Measurements from ENCODE around the gene KTN1. TPM values are rescaled to one million over a fixed set of nuclear protein-coding genes. Genes with fewer than 3 reads are reported as not detected.
A peak's percentile ranks its signal among the peaks of the same experiment; 100 is the strongest.

KTN1 gene, protein sequence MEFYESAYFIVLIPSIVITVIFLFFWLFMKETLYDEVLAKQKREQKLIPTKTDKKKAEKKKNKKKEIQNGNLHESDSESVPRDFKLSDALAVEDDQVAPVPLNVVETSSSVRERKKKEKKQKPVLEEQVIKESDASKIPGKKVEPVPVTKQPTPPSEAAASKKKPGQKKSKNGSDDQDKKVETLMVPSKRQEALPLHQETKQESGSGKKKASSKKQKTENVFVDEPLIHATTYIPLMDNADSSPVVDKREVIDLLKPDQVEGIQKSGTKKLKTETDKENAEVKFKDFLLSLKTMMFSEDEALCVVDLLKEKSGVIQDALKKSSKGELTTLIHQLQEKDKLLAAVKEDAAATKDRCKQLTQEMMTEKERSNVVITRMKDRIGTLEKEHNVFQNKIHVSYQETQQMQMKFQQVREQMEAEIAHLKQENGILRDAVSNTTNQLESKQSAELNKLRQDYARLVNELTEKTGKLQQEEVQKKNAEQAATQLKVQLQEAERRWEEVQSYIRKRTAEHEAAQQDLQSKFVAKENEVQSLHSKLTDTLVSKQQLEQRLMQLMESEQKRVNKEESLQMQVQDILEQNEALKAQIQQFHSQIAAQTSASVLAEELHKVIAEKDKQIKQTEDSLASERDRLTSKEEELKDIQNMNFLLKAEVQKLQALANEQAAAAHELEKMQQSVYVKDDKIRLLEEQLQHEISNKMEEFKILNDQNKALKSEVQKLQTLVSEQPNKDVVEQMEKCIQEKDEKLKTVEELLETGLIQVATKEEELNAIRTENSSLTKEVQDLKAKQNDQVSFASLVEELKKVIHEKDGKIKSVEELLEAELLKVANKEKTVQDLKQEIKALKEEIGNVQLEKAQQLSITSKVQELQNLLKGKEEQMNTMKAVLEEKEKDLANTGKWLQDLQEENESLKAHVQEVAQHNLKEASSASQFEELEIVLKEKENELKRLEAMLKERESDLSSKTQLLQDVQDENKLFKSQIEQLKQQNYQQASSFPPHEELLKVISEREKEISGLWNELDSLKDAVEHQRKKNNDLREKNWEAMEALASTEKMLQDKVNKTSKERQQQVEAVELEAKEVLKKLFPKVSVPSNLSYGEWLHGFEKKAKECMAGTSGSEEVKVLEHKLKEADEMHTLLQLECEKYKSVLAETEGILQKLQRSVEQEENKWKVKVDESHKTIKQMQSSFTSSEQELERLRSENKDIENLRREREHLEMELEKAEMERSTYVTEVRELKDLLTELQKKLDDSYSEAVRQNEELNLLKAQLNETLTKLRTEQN (N-terminal part only)
- 210 and 398 TPM in 2 replicates for total RNA-seq (ENCODE audit: low replicate concordance)

DNA sequence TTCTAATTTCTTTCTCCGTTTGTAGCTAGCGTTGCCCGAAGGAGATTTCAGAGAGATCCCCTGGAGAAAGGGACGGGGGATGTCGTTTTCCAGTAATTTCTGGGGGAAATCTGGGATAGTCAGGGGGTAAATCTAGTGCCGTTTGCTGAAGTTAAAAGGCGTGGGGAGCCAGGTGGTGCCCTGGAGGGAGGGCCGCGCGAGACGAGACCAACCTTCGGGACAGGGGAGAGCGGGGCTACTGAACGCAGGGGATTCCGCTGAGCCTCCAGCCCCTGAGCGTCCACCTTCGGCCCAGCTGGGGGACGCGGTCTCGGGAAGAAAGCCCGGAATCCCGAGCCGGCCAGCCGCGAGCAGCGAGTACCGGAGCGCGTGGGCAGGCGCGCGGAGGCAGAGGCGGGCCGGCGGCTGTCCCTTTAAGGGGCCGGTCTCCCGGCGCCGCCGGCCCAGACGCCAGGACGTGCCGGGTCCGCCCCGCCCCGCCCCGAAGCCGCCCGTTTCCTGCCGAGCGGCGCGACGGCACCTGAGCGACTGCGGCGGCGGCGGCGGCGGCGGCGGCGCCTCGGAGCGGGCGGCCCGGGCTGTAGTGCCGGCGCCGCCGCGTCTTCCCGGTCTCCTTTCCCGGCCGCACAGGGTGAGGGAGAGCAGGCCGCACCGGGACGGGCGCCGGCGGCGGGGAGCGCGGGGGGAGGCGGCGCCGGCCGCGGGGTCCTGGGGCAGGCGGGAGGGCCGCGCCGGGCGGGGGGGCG is at the start of gene KTN1:
Gene KTN1 (plus strand): TSS at position 484 of the 746 bp plus-strand sequence. CDS start 31,842 bp downstream, outside the sequence.
- peak; percentile 65 for DNase-seq (ENCODE audit: low read depth)
- TF ChIP-seq, protein P1, sequence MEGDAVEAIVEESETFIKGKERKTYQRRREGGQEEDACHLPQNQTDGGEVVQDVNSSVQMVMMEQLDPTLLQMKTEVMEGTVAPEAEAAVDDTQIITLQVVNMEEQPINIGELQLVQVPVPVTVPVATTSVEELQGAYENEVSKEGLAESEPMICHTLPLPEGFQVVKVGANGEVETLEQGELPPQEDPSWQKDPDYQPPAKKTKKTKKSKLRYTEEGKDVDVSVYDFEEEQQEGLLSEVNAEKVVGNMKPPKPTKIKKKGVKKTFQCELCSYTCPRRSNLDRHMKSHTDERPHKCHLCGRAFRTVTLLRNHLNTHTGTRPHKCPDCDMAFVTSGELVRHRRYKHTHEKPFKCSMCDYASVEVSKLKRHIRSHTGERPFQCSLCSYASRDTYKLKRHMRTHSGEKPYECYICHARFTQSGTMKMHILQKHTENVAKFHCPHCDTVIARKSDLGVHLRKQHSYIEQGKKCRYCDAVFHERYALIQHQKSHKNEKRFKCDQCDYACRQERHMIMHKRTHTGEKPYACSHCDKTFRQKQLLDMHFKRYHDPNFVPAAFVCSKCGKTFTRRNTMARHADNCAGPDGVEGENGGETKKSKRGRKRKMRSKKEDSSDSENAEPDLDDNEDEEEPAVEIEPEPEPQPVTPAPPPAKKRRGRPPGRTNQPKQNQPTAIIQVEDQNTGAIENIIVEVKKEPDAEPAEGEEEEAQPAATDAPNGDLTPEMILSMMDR (IDR thresholded peaks at IDR 0.05; ENCODE audit: insufficient read depth, low read length): no peak
- H3K4me3 ChIP-seq (ENCODE audit: low read depth, low read length): peak within 1 kb of the TSS; percentile 86

DNA sequence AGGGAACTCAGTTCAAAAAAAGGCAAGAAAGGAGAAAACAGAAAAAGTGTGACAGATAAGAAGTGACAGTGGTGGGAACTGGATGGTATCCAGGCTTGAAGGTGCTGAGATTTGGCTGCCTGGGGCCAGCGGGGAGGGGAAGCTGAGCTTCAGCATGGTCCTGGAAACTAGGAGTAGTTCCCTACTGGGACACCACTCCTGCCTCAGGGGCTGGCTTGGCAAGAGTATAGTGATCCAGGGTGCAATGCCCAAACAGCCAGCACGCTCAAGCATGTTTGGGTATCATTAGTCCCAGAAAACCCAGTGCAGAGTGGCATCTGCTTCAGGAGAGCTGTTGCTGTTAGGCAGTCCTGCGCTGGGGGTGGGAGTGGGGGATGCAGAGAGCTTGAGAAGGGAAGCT is 49.5 kb upstream of the KTN1 start:
- H3K4me3 ChIP-seq (ENCODE audit: low read depth, low read length): no peak overlapping the region
- no peak for DNase-seq (ENCODE audit: low read depth)
- TF ChIP-seq, protein P1 (IDR thresholded peaks at IDR 0.05; ENCODE audit: insufficient read depth, low read length): no peak

DNA sequence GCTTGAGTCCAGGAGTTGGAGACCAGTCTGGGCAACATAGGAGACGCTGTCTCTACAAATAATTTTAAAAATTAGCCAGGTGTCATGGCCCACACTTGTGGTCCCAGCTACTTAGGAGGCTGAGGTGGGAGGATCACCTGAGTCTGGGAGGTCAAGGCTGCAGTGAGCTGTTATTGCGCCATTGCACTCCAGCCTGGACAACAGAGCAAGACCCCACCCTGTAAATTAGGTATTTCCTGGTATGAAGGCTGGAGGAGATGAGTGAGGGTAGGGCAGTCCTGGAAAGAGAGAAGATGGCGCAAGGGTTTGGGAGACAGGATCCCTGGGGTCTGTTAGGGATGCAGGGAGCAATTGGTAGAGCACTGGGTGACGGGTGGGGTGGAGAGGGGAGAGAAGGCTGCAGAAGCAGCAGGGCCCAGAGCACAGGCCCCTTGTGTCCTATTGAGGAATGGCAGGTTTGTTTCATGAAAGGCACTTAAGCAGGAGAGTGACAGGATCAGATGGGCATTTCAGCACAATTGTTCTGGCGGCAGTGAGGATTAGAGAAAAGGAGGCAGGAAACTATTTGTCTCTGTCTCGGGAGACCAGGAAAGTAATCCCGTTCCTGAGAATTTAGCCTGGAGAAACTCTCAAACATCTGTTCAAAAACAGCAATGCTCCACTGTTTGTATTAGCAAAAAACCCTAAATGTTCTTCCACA is 47.2 kb upstream of the KTN1 start:
- TF ChIP-seq, protein P1 (IDR thresholded peaks at IDR 0.05; ENCODE audit: insufficient read depth, low read length): no peak
- no peak overlapping the region for H3K4me3 ChIP-seq (ENCODE audit: low read depth, low read length)
- no peak for DNase-seq (ENCODE audit: low read depth)

DNA sequence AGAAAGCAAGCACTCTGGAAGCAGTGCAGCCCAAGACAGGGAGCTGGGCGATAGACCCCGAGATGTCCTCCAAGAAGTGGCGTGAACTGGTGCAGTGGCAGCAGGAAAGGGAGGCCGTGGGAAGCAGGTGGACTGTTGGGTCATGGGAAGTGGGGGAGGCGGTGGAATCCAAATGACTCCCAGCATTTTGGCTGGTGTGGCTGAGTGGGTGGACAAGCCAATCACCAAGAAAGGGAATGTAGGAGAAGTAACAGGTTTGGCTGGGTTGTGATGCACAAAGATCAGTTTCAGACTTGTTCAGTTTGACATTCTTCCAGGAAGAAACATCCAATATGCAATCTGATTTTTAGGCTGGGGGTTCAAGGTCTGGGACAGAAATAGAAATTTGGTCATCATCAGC is 46.0 kb upstream of the KTN1 start:
- TF ChIP-seq, protein P1 (IDR thresholded peaks at IDR 0.05; ENCODE audit: insufficient read depth, low read length): no peak
- no peak for DNase-seq (ENCODE audit: low read depth)
- H3K4me3 ChIP-seq (ENCODE audit: low read depth, low read length): no peak overlapping the region

DNA sequence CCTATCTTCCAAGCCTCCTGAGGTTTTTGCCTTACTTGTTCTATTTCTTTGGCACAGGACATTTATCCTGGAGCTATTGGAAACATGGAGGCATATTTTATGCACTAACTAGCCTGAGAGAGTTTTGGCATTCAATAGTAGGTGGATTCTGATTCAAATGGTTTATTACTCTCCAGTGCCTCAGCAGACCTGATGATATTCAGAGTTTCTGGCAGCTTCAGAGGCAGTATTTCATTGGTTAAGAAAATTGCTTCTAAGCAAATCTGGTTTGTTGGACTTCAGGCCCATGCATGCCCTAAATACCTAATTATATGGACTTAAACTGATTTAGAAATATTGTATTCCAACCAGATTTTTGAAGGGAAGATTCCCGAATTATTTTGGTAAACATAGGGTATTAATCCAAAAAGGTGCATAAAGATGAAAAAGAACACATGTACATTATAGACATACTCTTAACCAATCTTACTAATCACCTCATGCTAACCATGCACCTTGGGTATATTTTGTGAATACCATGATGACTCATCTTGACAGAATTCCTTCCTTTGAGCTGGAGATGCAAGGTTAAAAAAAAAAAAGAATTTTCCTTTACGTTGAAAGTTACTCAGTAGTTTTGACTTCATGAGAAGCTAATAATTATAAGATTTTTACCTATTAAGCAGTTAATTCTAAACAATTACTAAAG is 44.3 kb upstream of the KTN1 start:
- TF ChIP-seq, protein P1 (IDR thresholded peaks at IDR 0.05; ENCODE audit: insufficient read depth, low read length): no peak
- DNase-seq (ENCODE audit: low read depth): no peak
- no peak overlapping the region for H3K4me3 ChIP-seq (ENCODE audit: low read depth, low read length)

Measured in fibroblast of the aortic adventitia (primary cell).